HG03521 (cell line): ENCODE data around the gene RCL1.

Source experiments
- ATAC-seq: cut with Tn5 transposase; IDR thresholded peaks from one replicate; pipeline ENCODE4 v1.9.1; 2021; ENCODE audit warnings: mild to moderate bottlenecking, moderate library complexity; ENCODE audit not compliant: unreplicated experiment

RCL1 gene

DNA sequence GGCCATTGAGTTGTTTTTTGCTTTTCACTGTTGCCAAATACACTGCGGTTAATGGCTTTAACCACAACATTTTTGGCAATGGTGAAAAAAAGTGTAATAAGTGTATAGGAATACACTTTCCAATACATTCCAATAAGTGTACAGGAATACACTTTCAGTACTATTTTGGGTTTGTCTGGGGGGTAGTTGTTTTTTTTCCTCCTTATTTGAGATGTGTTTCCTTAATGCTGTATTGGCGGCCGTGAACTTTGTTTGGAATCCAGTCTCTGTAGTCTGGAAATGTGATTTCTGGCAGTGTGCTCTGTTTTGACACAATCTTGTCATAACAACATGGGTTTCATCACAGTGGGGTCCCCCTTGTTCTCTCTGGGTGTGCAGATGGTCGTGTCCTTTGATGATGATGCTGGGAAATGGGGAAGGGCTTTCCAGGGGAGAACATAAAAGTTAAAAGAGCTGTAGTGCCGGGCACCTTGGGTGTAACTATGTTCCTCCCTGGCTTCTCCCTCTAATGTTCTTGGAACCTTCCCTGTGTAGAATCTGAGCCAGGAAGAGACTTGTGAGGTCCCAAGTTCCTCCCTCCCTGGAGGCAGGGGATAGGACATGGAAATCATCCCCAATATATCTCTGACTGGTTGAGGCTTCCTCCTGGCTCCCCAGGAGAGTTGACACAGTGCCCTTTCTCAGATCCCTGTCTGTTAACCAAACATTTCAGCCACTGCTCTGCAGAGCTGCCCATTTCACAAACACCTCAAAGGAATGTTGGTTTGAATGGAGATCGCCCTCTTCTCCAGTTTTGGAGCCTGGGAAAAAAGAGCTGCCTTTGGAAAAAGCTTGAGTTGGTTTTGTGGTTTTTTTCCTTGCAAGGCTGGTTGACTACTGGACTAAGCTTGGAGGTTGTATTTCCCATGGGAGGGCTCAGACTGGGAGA lies 44.8 kb downstream of the RCL1 start:
- no peak for ATAC-seq

DNA sequence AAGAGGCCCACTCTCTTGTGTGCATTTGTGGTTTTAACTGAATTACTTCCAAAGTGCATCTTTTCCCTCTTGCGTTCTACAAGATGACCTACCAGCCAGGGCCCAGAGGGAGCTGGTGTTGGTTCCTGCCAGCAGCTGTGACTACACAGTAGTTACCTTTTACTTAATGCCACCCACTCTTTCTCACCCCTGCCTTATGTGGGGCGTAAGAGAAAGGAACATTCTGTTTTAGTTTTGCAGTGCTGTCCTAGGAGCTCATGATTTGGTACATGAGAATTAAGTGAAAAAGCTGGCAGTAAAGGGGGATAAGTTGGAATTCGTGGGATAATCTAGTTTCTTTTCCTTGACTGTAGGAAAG lies 45.4 kb downstream of the RCL1 start:
- ATAC-seq = no peak

GRCh38 chr9:4839470-4839912 lies 46.7 kb downstream of the RCL1 start:
- ATAC-seq = no peak

- ATAC-seq = no peak
These were observed 47.3 kb downstream of the RCL1 start for GRCh38 chr9:4840018-4840417.

GRCh38 chr9:4842213-4842612 lies 49.5 kb downstream of the RCL1 start:
- ATAC-seq = no peak

- ATAC-seq = no peak
These were observed 50.0 kb downstream of the RCL1 start for GRCh38 chr9:4842734-4843133.

- ATAC-seq = no peak
These were observed 51.5 kb downstream of the RCL1 start for GRCh38 chr9:4844056-4844838.

GRCh38 chr9:4849369-4849768 lies 56.6 kb downstream of the RCL1 start:
- ATAC-seq = no peak

DNA sequence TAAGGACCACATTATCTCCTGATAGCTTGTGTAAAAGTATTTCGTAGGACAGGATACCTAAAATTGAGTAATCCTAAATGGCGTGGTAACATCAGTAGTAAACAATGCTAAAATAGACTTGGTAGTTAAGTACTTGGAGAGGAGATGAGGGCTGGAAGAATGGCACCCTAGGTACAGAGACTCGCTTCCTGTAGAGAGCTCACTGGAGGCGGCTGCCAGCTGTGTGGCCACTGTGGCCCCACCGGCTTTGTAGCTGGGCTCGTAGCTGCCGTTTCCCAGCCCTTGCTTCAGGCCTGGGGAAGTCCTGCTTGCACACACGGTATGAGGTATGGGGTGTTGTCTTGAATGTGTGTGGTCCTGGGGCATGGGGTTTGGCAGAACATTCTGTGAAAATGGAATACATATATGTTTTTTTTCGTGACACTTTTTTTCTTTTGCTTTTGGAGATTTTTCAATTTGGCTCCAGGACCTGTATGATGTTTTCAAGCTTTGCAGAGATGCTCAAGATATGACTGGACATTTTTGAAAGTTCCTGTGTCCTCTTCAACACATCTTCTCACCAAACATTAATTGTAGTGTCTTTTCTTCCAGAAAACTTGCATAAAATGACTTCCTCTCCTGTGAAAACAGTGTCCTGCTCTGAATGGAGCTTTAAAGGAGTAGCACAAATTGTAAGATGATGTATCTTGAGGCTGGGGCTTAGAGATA lies 58.0 kb downstream of the RCL1 start:
- ATAC-seq = no peak

- ATAC-seq = no peak
These were observed 59.7 kb downstream of the RCL1 start for GRCh38 chr9:4852419-4852818.

DNA sequence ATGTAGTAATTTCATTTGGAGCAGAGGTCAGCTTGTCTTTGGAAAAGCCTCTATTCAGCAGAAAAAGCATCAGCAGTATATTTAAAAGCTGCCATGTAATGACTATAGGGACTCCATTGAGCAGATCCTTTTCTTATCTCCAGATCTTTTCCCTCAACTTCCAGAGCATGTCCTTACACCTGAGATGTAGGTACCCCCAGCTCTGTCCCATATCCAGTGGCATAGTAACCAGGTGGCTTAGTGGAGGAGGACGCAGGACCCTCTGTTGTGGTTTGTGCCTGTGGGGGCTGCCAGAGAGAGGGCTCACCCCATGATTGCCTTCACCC lies 61.5 kb downstream of the RCL1 start:
- ATAC-seq = no peak

DNA sequence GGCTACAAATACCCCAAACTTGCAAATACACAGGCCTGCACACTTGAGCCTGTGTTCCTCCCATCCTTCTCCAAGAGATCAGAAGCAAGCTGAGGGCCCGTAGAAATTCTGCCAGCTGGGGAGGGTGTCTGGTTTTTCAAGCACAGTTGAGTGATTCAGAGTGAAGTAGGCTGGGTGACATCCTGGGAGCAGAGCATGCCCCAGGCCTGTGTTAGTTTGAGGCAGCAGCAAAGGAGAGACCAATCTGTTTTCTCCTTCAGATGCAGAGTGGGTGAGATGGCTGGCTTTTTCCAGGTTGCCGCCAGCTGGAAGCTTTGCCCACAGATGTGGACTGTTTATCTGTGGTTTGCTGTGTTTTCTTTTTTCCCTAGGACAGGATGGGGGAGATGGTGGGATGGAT lies 63.1 kb downstream of the RCL1 start:
- ATAC-seq = no peak

GRCh38 chr9:4857163-4857810 lies 64.5 kb downstream of the RCL1 start:
- ATAC-seq = no peak

DNA sequence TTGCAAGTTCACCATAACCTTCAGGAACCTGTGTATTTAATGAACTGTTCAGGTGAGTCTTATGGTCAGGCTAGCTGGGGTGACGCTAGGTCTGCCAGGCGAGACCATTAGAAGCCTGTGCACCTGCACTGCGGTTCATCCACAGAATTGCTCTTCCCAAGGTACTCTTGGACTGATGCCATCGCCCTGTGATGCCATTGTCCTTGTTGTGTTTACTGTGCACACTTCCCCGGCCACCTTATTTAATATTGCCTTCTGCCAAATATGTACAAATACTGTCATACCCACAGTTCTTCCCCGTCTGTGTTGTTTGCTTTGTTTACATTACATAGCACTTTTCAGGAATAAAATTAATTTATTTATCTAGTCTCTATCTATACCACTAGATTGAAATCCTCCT lies 66.3 kb downstream of the RCL1 start:
- no peak for ATAC-seq

DNA sequence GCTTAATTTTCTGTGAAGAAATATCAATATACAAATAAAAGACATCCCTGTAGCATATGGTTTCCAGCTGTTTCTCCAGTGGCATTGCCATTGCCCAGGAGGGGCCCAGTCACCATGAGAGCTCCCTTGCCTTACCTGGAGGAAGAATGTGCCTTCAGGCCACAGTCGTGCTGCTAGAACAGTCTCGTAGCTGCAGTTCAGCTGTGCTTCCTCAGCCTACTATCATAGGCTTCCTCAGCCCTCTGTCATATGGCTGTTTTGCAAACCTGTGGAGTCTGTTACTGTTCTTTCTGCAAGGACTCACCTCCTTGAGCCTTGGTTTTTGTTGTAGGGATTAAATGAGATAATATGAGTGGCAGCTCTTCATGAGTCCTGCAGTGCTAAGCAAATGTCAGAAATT lies 67.6 kb downstream of the RCL1 start:
- ATAC-seq = no peak

- no peak for ATAC-seq
These were observed 68.4 kb downstream of the RCL1 start for GRCh38 chr9:4861145-4861544.

DNA sequence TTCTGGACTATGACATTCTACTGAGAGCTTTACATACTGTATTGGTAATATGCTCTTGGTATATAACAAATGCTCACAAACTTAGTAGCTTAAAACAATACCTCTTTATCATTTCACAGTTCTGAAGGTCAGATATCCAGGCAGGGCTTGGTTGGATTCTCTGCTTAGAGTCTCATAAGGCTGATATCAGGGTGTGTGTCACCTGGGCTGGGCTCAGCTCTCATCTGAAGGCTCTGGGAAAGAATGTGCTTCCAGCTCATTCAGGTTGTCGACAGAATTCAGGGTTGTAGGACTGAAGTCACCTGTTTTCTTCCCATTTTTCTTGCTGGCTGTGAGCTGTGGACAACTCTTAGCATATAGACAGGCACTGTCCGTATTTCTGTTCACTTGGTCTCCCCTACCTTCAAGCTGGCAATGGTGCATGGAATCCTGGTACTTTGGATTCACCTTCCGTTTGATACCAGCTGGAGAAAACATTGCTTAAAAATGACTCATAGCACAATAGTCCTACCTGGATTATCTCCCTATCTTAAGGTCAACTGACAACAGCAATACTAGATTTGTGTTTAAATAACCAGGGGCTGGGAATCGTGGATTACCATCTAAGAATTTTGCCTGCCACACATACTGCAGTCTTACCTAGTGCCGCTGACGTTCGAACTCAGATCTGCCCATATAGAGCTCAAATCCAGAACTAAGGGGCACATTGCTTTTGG lies 69.2 kb downstream of the RCL1 start:
- no peak for ATAC-seq

- no peak for ATAC-seq
These were observed 69.9 kb downstream of the RCL1 start for GRCh38 chr9:4862506-4863250.

DNA sequence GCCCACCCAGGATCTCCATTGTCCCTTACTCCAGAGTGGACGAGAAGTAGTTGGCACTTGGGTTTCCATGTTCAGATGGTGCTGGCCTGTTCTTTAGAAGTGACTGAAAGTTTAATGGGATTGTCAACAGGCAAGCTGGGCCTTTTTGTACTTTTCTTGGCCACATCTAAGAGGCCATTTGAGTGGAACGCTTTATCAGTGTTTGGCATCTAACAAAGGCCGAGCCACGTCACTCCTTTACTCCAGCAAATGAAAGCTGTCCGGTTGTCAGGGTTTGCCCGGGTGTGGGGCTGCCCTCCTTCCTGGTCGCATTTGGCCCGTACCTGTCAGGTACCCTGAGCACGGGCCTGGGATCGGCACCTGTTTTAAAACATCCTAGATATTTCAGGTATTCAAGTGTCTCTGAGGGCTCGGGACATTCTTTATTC lies 71.5 kb downstream of the RCL1 start:
- no peak for ATAC-seq

DNA sequence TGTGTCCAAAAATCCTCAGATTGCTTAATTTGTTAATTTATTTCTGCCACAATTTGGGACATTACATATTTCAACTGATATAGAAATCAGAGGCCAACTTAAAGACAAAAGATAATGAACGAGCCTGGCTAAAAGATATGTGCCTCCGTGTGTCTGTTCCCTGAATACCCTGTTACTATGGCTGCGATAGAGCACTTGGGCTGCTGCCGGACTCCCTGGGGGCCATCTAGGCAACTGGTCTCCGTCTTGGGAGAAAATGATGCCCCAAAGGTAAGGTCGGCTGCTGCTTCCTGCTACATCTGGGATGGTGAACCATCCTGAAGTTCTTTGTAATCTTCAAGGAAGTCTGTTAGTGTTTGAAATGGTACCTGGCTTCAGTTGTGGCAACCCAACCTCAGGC lies 72.0 kb downstream of the RCL1 start:
- ATAC-seq = no peak
